COR-L47 (cell line): ENCODE measurements around the gene HS3ST4.
"Not testable (repeated sequence)": the region's sequence is repeated elsewhere in the genome, so short reads cannot be mapped to it uniquely, and the experiment has no call there.

ENCODE experiments used
- DNase-seq: peaks from one replicate; lab custom pipeline; 2025; lab: John Stamatoyannopoulos, UW

Gene HS3ST4

GRCh38 chr16:25988882-25989281 lies 297.1 kb downstream of the HS3ST4 start:
- DNase-seq, result no peak

DNA sequence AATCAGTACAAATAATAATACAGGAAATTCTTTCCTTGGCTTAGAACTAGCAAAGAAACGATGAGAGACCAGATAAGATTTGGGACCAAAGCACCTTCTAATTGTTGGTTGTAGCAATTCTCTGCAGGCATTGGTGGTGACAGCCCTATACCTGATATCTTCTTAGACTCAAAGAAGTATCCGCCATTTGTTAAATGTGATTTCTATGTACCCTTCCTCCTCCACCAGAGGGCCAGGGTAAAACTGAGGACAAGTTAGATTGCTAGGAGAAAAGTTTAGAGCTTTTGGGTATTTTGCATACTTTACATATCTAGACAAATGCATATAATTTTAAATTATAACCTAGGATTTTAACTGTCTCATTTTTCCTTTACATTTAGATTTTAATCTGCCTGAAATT lies 304.3 kb downstream of the HS3ST4 start:
- no peak for DNase-seq

- DNase-seq, result no peak
Observed at GRCh38 chr16:26005336-26005735, 313.6 kb downstream of the HS3ST4 start.

DNA sequence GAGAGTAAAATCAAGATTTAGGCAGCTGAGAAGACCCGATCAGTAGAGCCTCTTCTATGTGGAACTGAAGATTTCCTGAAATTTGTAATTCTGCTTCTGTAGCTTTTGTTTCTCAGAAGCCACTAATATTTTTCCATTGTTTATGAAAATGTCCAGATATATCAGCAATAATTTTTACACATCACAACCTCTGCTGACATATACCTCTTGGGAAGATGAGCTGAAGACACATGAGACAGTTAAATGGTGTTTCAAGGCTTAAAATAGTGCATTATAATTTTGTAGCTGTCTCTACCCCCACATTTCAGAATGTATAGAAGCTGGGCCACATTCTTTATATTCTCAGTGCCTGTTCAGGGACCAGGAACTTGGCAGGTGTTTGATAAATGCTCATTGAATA lies 320.6 kb downstream of the HS3ST4 start:
- DNase-seq, result no peak

DNA sequence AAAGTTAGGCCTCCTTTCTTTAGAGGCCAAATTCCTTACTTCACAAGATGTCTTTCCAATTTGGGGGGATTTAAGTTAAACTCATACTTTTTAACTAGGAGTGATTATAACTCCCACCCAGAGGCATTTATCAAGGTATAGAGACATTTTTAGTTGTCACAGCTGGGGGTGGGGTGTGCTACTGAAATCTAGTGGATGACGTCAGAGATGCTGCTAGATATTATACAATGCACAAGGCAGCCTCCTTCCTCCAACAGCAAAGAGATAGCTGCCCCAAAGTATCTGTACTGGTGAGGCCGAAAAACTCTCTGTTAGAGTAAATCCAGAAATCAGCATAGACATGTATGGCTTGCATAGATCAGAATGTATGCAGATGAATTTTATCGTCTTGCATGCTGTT lies 324.0 kb downstream of the HS3ST4 start:
- DNase-seq, result no peak

DNA sequence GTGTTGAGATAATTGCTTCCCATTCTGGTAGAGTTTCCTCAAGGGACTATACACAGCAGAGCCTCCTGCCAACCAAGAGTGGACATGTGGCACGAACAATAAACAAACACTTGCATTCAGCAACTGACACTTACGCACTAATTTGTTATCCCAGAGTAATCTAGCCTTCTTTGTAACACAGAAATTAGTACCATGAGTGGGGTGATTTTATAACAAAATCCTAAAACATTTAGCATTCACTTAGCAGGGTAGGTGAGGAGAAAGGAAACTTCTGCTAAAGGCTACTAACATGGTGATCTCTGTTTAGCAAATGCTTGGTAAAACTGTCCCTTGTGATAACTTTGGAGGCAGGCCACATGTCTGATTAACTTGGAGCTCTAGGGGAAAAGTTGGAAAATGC lies 325.2 kb downstream of the HS3ST4 start:
- no peak for DNase-seq

GRCh38 chr16:26019381-26020242 lies 327.9 kb downstream of the HS3ST4 start:
- no peak for DNase-seq

DNA sequence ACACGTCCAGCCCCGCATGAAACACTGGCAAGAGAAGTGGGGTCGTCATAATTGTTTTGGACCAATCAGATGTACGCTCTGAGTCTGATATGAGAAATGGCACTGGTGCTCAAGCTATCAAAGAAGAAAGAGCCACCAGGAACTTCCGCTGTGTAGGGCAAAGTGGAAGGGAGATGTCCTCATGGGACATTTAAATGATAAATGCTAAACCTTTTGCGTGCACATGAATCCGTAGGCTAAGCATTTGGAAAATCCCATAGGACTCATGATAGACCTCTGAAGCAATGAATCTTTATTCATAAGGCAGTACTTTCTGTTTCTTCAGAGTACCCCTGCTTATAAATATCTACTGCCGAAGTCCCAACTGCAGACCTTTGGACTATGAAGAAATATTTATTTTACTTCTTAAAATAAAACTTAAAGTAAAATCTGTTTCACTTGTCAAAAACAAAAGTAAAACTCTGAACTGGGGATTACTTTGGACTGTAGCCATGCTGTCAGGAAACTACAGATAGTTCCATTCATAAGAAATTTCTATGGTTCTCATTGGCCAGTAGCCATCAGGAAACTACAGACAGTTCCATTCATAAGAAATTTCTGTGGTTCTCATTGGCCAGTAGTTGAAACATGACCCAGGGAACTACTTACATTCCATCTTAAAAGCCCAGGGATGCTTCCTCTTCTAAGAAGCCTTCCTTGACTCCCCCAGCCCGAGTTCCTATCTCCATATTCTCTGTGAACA lies 335.1 kb downstream of the HS3ST4 start:
- no peak for DNase-seq

DNA sequence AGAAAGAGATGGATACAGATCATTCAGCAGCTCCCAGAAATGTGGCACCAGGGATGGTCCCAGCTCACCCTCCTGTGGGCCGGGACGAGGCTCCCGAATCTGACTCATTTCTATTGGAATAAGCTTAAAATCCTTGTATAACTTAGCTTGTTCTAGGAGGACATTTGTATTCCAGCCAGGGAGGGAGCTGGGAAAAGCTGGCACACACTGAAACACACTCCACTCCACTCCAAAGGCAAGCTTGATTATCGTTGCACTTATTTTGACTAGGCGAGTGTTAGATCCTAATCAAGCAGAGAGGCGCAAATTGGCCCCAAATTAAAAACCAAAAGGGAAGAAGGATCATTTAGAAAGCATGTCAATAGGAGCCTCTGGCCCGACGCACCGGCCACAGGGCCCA lies 339.5 kb downstream of the HS3ST4 start:
- DNase-seq, result no peak

- not testable (repeated sequence) for DNase-seq
Observed at GRCh38 chr16:26032661-26033060, 340.9 kb downstream of the HS3ST4 start.

DNA sequence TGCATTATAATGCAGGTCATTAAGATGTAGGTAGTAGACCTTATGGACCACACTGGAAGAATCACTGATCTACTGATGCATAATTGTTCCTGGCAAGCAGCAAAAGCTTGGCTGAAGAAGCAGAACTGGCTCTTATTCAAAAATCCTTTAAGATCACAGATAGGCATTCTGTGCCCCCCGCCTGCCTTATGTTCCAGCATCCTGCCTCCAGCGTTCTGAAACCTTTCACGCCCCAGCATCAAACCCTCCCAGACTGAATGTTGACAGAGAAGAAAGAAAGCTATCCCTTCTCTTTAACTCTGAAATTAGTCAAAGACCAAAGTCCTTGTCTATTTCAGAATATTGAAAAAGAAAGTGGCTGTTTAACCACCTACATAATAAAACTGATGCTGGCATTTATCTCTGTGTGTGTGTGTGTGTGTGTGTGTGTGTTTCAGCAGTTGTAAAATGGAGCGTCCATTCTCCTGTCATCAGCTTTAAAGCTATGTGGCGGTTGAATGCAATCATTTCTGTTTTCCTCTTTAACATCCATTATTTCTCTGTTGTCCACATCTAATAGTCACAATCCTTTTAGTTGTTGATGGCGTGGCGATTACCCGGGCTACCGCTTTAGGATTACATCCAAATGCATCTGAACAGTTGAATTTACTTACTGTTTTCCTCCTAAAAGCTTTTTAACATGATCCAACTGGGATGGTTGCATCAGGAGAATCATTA lies 350.4 kb downstream of the HS3ST4 start:
- no peak for DNase-seq

DNA sequence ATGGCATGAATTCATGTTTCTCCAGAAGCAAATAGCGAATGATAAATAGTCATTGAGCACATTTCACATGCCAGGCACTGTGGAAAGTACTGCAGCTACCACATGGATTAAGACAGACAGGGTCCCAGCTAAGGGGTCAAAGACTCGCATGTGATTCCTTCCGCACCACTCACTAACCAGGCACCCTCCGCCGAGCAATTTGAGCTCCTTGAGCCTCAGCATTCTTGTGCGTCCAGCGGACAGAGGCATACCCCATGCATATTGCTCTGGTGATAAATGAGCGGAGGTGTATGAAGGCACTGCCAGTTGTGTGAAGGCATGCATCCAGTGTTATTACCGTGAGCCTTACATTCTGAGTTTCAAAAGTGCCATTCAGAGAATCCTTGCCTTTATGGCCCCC lies 358.7 kb downstream of the HS3ST4 start:
- DNase-seq, result no peak

DNA sequence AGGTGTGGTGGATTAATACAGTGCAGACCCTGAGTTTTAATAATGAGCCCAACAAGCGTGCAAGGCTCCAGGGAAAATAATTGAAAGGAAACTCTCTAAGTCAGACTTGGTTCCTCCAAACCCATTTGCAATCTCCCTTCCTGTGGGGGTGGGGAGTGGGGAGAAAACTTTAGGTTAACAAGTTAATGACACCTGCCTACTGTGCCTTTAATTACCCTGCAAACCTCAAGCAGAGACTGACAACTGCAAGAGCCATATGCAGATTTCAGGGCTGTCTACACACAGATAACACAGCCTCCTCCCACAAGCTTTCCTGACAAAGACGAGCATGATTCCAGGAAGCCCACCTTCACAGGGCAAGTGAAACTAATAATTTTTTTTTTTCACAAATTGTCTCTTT lies 359.3 kb downstream of the HS3ST4 start:
- DNase-seq, result no peak

DNA sequence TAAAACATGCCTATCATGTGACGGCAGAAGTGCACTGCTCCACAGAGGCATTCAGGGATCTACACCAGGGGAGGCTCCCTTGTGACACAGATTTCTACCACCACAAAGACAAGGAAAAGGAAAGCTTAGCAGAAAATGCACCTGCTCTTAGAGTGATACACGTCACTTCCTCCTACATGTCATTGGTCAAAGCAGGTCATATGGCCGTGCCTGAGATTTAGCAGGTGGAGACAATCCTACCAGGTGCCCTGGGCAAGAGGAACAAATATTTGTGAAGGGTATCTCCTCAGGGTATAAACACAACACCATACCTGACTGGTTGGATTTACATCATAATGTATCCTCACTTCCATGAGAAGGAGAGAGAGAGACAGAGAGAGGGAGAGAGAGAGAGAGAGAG lies 362.1 kb downstream of the HS3ST4 start:
- DNase-seq, result no peak

DNA sequence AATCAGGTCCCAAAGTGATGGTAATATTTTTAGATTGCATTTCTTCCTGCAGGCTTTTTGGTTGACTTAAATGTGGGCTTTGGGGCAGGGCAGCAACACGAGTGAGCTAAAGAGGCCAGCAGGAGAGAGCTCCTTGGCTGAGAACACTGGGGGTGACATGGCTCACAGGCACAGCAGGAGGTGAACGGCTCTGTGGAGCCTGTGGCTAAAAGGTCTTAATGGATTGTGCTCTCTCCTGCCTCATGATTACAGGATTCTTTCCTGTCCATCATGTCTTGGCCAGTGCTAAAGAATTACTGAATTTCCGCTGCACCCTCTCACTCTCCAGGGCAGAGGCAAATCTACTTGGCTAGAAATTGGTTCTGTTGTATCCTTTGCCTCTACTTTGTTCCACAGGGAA lies 366.6 kb downstream of the HS3ST4 start:
- DNase-seq, result no peak

DNA sequence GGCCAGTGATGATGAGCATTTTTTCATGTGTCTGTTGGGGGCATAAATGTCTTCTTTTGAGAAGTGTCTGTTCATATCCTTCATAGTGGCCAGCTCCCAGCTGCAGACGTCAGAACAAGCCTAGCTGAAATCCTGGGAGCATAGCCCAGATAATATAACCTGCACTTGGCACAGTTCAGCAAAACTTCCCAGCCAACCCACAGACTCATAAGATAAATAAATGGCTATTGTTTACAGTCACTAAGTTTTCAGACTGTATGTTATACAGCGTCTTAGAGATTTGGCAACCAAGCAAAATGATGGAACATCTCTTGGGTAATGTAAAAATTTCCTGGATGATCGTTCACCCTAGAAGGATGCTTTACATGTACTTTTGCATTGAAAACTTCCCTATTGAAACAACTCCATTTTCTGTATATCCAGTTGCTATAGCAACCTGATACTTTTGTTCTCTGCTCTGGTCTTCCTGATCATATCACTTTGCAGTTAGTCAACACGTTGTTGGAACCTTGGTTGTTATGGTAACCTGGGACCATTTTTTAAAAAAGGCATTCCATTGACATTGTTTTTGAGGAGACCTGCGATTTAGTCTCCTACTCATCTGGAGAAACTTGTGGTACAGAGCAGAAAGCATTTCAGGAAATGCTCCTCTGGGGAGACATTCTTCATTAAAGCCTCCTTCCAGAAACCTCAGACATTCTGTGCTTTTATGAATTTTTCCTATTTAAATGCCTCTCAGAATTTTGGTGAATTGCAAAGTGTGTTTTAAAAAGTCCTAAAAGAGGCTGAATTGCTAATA lies 378.7 kb downstream of the HS3ST4 start:
- DNase-seq, result no peak

- no peak for DNase-seq
Observed at GRCh38 chr16:26071101-26071866, 379.5 kb downstream of the HS3ST4 start.

DNA sequence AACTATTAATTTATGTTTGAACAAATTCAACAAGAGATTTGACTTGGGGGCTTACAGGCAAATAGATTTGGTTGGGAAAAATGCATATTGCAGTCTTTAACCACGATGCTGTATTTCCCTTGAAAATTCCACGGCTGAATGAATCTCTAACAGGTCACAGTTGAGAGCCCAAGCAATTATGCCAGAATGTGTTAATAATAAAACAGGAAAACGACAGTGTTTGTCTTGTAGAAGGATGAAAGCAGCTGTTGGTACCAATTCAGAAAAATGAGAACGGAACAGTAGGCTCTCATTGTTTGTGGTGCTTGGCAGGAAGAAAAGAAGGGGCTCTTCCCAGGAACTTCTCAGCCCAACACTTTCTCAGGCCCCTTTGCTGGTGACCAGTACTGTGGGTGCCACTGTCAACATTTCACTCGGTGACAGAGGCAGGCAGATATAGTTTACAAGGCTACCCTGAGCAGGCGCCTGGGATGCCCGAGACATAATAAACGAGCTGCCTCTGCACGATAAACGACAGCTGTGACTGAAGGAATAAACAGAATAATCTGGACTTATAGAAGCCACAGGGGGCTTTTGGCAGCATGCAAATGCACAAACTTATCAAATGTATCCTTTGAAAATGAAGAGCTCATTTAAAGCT lies 387.1 kb downstream of the HS3ST4 start:
- no peak for DNase-seq

GRCh38 chr16:26087091-26087490 lies 395.3 kb downstream of the HS3ST4 start:
- no peak for DNase-seq

- DNase-seq, result no peak
Observed at GRCh38 chr16:26091511-26091910, 399.8 kb downstream of the HS3ST4 start.

DNA sequence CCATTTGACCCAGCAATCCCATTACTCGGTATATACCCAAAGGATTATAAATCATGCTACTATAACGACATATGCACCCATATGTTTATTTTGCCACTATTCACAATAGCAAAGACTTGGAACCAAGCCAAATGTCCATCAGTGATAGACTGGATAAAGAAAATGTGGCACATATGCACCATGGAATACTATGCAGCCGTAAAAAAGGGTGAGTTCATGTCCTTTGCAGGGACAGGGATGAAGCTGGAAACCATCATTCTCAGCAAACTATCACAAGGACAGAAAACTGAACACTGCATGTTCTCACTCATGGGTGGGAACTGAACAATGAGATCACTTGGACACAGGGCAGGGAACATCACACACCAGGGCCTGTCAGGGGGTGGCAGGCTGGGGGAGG lies 406.4 kb downstream of the HS3ST4 start:
- not testable (repeated sequence) for DNase-seq
